ENCODE data around the gene CYP11A1. TPM values are rescaled to one million over a fixed set of nuclear protein-coding genes. Genes with fewer than 3 reads are reported as not detected.

CYP11A1 gene
- total RNA-seq, 1 donor from 2014 or later, result 0.27 TPM

DNA sequence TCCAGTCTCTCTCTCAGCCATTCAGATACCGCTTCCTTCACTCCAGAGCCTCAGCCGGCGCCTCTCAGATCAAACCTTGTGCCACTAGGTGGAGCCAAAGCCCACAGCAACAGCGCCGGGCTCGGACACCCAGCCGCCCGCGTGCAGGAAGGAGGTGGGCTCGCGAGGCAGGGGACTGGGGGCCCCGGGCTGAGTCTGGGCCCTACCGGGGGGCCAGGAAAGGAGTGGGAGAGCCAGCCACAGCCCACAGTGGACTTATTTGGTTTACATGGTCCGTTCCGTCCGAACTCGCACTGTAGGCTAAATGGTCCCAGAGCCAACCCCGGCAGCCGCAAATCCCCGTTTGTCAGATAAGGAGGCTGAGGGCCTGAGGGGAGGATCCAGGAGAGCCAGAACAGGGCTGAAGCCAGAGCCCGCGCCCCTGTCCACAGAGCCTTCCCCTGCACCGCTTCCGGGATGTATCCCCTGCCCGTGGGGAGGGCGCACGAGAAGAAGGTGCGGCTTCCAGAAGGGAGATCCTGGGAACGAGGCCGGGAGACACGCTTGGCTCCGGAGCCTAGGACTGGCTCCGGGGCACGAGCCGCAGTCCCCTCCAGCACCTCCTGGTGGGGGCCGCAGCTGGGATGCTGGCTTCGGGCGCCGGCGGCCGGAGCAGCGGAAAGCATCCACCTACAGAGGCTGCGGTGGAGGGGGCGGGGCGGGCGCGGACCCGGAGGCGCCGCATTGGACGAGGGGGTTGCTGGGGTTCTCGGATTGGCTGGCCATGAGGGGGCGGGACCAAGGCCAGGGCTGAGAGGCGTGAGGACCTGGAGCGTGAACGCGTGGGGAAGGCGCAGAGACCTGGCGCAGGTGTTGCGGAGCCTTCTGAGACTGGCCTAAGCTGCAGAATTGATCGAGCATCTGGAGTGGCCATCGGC is 6.5 kb upstream of the CYP11A1 start:
- peak; percentile 94 for DNase-seq
- Histone ChIP-seq H3K36me3 (no peaks in the 10 kb centered on the region), H3K4me3 (peak overlapping the region; percentile 77), H3K9me3 (replicated peaks) (no peaks in the 10 kb centered on the region), H3K4me1 (peaks cover 19% of the 10 kb centered on the region), H3K27me3 (ENCODE audit: low read depth) (peaks cover 19% of the 10 kb centered on the region), H3K27ac (replicated peaks) (no peak overlapping the region)
- TF ChIP-seq, protein P1, sequence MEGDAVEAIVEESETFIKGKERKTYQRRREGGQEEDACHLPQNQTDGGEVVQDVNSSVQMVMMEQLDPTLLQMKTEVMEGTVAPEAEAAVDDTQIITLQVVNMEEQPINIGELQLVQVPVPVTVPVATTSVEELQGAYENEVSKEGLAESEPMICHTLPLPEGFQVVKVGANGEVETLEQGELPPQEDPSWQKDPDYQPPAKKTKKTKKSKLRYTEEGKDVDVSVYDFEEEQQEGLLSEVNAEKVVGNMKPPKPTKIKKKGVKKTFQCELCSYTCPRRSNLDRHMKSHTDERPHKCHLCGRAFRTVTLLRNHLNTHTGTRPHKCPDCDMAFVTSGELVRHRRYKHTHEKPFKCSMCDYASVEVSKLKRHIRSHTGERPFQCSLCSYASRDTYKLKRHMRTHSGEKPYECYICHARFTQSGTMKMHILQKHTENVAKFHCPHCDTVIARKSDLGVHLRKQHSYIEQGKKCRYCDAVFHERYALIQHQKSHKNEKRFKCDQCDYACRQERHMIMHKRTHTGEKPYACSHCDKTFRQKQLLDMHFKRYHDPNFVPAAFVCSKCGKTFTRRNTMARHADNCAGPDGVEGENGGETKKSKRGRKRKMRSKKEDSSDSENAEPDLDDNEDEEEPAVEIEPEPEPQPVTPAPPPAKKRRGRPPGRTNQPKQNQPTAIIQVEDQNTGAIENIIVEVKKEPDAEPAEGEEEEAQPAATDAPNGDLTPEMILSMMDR (IDR thresholded peaks at IDR 0.05; ENCODE audit: borderline replicate concordance), result peak; percentile 92
- intact Hi-C loops (cut with micrococcal nuclease), result loop anchor here (5.0 to 10.0 kb wide), 2 partner anchors 261 to 393 kb away; no protein-coding TSS in a partner anchor

DNA sequence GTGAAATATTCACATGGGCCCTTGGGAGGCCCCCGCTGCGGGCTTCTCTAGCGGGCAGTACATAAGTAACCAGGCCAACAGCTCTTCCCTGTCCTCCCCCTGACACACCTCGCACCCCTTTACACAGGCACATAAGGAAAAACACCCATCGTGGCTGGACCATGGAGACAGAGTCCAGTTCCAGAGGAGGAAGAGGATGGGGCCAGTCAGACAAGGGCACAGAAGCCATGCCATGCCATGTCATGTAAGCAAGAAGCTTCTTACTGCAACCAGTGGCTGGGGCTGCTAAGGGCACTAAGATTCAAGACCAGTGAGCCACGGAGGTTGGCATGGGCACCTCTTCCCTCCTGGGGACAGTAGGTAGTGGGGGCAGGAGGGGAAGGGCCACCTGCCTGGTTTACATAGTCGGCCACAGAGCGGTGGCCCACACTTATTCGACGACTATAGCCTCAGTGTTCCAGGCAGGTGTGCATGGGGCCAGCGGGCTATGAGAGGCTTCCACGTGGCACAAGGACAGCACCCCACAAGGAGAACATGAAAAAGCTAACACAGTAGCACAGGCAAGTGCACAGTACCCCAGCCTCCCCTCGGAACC is 5.7 kb upstream of the CYP11A1 start:
- Histone ChIP-seq H3K9me3 (replicated peaks) (no peaks in the 10 kb centered on the region), H3K36me3 (no peaks in the 10 kb centered on the region), H3K27me3 (ENCODE audit: low read depth) (peaks cover 21% of the 10 kb centered on the region), H3K27ac (replicated peaks) (no peak overlapping the region), H3K4me1 (peaks cover 19% of the 10 kb centered on the region), H3K4me3 (no peak overlapping the region)
- TF ChIP-seq, protein P1 (IDR thresholded peaks at IDR 0.05; ENCODE audit: borderline replicate concordance), result no peak
- no peak for DNase-seq
- intact Hi-C loops (cut with micrococcal nuclease), result loop anchor here (5.0 to 10.0 kb wide), 2 partner anchors 262 to 394 kb away; no protein-coding TSS in a partner anchor

DNA sequence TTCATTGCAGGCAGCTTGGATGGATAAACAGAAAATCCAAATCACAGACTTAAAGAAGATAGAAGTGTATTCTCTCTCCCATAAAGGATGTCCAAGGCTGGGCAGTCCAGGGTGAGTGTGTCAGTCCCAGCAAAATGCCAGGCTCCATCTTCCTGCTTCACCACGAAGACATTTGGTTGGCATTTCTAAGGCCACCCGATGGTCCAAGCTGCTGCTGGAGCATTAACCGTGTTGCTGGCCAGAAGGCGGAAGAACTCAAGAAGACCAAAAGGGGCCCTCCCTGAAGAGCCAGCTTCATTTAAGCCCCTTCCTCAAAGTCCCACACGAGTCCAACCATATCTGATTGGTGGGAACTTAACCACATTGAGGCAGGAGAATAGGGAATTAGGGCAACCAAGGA is 3.0 kb upstream of the CYP11A1 start:
- Histone ChIP-seq H3K9me3 (replicated peaks) (no peaks in the 10 kb centered on the region), H3K27me3 (ENCODE audit: low read depth) (peaks cover 48% of the 10 kb centered on the region), H3K4me1 (peaks cover 30% of the 10 kb centered on the region), H3K36me3 (no peaks in the 10 kb centered on the region), H3K4me3 (no peak overlapping the region), H3K27ac (replicated peaks) (no peak overlapping the region)
- DNase-seq, result no peak
- TF ChIP-seq, protein P1 (IDR thresholded peaks at IDR 0.05; ENCODE audit: borderline replicate concordance), result no peak
- intact Hi-C loops (cut with micrococcal nuclease), result loop anchor here (5.0 to 10.0 kb wide), 2 partner anchors 264 to 397 kb away; no protein-coding TSS in a partner anchor

DNA sequence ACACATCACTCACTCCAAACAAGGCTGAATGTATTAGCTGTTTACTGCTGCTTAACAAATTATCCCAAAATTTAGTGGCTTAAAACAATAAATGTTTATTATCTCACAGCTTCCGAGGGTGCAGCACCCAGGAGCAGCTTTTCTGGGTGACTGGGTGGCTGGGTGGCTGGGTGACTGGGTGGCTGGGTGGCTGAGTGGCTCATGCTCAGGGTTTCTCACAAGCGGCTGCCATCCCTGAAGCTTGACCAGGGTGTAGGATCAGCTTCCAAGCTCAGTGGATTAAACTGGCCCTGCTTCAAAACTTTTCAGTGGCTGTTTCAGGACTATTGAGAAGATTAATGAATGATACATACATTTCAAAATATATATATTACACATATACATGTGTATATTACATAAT is 2.3 kb upstream of the CYP11A1 start:
- Histone ChIP-seq H3K4me3 (no peak overlapping the region), H3K27me3 (ENCODE audit: low read depth) (peaks cover 55% of the 10 kb centered on the region), H3K27ac (replicated peaks) (no peak overlapping the region), H3K4me1 (peaks cover 28% of the 10 kb centered on the region), H3K36me3 (no peaks in the 10 kb centered on the region), H3K9me3 (replicated peaks) (no peaks in the 10 kb centered on the region)
- TF ChIP-seq, protein P1 (IDR thresholded peaks at IDR 0.05; ENCODE audit: borderline replicate concordance), result no peak
- intact Hi-C loops (cut with micrococcal nuclease), result loop anchor here (5.0 to 10.0 kb wide), 2 partner anchors 265 to 398 kb away; no protein-coding TSS in a partner anchor
- DNase-seq, result no peak

DNA sequence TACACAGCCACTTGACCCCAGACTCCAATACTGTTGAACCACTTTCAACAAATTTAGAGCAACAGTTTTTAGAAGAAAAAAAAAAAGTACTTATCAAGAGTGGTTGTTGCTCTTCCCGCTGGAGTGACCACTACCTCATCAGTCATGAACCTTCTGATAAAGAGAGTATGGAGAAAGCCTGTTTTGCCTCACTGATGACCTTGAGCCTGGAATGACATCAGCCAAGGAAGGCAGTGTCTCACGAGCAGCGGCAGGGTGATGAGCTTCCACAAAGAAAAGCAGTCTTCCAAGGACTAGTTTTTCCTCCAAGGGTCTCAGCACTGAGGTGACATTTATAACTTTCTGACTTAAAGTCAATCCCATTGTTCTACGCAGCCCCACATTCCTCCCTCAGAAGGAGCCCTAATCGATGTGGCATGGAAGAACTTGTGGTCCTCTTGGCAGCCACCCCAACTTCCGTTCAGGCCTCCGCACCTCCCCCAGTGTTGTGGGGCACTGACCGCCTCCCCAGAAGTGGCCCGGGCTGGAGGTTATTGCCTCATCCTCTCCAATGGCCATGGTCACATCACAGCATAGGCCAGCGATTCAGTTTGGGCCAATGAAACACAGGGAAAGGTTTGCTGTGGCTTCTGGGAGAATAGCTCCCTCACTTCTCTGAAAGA is 1.8 kb upstream of the CYP11A1 start:
- Histone ChIP-seq H3K36me3 (no peaks in the 10 kb centered on the region), H3K4me3 (no peak overlapping the region), H3K27me3 (ENCODE audit: low read depth) (peaks cover 59% of the 10 kb centered on the region), H3K9me3 (replicated peaks) (no peaks in the 10 kb centered on the region), H3K27ac (replicated peaks) (no peak overlapping the region), H3K4me1 (peaks cover 23% of the 10 kb centered on the region)
- intact Hi-C loops (cut with micrococcal nuclease), result no loop called here
- no peak for DNase-seq
- TF ChIP-seq, protein P1 (IDR thresholded peaks at IDR 0.05; ENCODE audit: borderline replicate concordance), result no peak
